ENCODE results near the gene CCDC92.

The CCDC92 gene

DNA sequence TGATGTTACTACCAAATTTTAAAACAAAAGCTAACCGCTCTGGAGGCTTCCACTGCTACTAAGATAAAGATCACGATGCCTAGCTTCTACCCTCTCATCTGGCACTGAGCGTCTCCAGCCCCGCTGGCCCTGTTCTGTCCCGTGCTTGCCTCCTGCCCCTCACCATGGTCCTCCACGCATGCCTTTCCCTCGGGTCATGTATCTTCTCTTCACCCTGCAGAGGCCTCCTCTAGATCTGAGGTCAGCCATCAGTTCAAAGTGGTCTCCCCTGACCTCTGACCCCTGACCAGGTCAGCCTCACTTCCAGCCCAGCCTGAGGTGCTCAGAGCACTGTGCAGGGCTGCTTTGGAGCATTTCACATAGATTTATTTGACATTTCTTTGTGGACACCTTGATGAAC is 28.7 kb upstream of the CCDC92 start:
- no peak for DNase-seq

DNA sequence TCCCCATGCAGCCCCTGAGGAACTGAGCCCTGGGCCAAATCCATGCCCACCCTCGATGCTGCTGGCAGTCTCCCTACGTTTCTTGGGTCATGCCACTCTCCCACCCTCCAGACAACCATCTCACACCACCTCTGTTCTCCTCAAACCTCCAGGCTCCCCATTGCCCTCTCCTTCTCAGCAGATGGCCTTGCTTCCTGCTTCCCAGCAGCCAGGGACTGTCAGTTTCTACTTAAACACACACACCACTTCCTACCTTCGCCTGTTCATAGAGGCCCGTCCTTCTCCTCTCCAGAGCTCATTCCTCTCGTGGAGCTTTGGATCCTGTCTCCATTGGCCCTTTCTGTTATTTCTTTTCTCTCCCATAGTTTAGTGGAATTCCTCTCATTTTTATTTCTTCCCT is 27.5 kb upstream of the CCDC92 start:
- no peak for DNase-seq

DNA sequence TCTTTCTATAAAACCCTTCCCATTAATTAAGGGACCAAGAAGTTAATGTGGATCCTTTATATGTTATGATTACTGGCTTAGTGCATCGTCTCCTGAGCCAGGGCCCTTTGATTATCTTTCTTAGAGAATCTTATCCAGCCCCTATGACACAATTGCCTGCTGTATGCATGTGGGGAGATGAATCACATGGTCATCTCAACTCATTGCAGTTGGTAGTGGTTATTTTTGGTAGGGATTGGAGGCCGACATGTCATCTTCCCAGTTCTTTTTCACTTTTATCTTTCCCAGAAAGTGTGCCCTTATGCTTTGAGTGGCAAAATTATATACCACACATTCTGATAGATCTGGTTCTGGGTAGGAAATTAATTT is 26.3 kb upstream of the CCDC92 start:
- DNase-seq = no peak

DNA sequence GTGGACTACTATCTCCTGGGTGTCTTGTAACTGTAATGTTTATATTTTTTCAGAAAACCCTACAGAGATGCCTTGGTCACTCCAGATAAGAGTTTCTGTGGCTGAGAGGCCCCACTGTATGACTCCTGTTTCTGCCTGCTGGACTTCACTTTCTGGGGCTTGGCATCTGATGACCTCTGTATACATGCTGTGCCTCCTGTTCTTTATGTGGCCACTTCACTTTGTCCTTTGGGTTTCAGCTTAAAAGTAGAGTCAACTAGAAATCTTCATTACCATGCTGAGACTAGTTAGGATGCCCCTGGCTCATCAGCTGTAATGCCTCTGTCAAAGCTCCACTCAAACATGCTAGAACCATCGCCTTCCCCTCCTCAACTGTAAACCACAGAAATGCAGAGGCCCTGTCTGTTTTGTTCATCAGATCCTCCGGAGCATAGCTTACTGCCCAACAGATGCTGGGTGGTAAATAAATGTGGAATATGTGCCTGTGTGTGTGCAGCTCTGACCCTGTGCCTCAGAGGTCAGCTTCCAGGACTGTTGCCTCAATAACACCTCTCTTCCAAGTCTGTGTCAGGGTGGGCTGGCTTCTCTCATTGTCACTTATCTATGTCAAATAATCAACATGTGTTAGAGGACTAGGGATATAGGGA is 25.8 kb upstream of the CCDC92 start:
- DNase-seq = no peak

DNA sequence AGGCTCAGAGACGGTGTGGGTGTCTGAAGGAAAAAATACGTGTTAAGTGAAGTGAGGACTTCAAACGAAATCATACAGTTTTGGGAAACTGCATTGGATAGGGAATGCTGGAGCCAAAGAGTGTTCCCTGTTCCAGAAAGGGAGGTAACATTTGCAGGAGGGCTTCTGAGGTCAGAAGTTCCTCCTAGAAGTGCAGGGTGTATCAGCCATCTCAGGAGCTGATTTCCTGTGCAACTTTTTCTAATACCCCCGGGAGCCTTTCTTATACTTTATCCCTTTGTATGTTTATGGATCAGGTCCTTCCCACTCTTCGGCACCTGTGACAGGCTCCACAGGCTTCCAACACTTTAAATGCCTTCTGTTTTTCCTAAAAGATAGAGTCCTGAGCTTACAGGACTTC is 25.3 kb upstream of the CCDC92 start:
- DNase-seq = no peak

DNA sequence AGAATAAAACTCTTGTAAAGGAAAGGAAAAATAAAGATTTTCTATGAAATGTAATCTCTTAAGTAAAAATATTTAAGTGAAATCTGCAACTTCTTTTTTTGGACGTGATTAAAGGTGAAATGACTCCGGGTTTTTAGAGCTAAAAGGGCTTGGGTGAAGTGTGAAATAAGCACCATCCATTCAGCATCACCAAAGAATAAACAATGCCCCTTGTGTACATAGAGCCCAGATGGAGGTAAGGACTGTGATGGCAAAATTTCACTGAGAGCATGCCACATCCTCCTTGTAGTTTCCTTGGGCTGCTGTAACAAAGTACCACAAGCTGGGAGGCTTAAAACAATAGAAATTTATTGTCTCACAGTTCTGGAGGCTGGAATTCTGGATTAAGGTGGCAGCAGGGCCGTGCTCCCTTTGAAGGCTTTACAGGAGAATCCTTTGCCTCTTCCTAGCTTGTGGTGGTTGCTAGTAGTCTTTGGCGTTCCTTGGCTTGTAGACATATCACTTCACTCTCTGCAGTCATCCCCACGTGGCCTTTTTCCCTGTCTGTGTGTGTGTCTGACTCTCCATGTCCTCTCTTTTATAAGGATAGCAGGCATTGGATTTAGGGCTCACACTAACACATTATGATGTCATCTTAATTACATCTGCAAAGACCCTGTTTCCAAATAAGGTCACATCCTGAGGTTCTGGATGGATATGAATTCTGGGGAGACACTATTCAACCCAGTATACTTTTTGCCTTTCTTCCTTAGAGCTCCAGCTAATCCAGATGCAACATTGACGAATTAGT is 24.6 kb upstream of the CCDC92 start:
- DNase-seq = no peak

DNA sequence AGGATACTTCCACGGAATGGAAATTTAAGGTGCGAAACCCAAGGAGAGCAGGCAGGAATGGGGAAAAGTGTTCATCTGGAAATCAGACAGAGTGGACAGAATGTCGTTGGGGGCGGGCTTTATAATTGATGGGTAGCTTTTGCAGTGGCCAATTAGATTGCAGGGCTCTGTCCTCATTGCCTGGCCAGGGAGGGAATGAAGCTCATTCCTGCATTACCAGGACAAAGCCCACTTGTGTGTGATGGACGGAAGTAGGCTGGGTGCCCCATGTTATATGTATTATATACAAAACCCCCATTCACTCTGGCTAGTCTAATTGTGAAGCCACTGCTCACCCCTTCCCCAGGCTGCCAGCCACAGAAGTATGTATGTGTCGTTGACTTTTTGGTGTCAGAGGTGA is 23.9 kb upstream of the CCDC92 start:
- no peak for DNase-seq

DNA sequence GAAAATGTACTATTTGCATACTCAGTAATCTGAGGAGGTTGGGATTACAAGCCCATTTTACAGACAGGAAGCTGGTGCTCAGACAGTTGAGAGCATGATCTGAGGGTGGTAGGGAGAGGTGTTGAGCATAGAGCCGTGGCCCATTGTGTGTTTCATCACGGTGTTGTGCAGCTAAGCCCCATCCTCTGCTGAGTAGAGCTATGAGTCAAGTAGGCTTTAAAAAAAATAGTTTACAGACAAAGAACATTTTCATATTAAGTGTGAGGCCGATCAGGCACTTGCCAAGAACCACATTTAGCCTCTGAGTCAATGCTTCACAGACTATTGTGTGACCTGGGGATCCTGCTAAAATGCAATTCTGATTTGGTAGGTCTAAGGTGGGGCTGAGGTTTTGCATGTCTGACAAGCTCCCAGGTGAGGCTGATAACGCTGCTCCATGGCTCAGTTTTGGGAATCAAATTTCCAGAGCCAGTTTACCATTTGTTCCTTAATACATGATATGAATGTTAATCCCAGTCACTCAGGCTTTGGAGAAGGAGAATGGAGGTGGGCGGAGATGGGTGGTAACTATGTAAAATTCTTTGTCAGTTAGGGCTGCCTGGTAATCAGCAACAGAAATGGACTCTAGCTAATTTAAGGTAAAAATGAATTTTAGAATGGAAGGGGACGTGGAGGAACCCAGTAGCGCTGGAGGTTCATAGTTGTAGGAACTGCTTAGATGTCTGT is 22.6 kb upstream of the CCDC92 start:
- peak; percentile 43 for DNase-seq

DNA sequence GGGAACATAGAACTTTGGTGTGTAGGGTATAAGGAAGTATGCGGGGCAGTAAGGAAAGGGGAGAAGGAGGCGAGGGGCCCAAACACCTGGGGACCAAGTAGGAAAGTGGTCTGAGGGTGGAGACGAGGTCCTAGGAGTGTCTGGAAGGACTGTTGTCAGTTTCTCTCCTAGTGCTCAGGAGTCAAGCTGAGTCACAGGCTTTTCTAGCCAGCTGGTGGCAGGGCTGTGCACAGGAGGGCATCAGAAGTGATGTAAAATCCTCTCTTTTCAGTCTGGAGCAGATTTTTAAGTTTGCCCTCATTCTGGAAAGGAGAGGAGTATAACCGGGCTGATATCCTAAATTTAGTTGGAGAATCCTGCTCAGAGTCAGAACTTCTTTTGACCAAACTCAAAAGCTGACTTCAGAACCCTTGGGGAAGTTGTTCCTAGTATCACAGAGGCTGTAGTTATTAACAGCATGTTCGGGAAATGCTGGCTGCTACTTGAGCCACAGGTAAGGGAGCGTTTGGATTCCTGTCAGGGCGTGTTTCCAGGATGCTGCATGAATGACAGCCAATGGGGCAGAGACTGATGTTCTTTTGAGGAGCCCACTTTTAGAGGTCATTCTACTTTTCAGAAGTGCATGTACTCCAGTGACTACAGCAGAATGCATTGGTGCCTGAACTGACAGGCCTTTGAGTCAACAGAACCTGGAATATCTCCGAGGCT is 19.6 kb upstream of the CCDC92 start:
- no peak for DNase-seq

DNA sequence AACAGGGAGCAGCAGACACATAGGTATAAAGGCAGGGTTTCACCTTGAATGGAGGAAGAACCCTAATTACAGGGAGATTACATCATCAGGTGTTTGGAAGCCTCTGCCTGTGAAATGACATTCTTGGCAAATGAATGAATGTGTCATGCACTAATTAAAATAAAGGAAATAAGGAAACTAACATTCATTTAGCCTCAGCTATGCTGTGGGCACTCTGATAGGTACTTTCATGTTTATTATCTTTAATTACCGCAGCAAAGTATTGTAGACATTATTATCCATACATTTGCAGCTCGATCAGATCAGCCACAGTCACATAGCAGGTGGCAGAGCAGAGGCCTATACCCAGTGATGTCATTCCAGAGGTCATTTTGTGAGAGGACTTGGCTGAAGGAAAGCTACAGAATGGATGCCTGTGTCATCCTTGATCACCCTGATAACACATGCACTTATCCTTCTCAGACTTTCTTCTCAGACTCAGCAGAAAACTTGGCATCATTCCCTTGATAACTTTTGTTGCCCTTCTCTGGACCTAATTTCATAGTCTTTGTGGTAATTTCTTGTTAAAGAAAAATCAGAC is 18.8 kb upstream of the CCDC92 start:
- no peak for DNase-seq

DNA sequence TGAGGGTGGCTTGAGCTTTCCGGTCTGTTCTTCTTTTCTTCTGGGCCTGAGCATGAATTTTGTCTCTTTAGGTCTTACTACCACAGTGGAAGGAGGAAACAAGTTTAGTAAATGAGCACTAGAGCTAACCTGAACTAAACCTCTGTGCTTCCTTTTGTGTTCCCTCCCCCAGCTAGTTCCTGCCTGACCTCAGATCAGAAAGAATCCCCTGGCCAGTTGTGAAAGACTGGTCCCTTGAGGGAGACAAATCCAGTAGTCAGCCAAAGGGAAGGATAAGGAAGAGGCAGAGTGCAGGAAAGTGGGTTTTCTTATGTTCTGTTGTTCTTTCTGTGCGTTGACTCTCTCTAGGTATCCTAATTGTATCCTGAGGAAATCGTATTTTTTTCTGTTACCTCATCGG is 17.9 kb upstream of the CCDC92 start:
- DNase-seq = no peak

DNA sequence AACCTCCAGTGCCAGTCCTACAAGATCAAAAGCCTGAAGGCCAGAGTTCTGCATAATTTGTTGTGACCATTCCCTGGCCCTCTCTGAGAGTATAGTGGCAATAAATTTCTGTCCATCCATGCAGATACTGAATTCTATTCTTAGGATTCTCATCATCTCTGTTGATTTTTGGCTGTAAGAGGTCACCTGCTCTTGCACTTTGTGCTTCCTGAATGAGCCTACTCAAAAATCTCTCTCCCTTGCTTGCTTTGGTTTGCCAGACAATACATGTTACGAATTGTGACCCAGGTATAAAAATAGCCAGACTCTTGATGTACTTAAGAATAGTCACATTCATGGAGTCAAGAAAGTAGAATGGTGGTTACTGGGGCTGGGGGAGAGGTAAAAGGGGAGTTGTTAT is 17.1 kb upstream of the CCDC92 start:
- DNase-seq = no peak

DNA sequence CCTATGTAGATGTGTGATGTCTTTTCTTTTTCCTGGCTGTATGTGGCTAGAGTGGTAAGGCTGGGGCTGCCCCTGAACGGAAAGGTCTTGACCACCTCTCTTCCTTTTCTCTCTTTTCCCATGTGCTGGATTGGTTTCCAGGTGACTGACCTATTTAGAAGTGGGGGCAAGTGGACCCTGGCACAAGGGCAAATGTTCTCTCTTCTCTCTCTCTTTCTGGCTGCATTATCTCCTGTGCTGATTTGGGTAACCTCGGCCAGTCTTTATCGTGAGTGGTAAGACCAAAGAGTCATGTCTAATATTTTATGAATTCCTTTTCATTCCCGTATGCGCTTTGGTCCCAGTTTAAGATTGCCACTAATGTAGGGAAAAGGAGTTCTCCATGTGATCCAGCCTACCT is 16.5 kb upstream of the CCDC92 start:
- no peak for DNase-seq

DNA sequence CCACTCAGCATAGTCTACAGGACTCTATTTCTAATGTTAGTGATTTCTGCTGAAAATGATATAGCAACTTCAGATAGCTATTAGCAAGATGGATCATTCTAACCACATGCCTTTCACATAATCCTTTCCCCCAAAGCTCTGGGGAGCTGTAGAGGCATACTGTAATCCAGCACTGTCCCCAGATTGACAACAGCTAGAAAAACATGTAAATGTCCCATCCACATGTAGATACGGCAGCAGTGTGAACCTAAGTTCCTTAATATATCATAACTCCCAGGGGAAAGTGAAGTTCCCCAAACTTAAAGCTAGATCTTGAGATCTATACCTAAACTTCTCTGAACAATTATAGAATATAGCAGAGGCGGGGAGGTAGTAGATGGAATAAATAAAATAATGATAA is 14.4 kb upstream of the CCDC92 start:
- DNase-seq = no peak

DNA sequence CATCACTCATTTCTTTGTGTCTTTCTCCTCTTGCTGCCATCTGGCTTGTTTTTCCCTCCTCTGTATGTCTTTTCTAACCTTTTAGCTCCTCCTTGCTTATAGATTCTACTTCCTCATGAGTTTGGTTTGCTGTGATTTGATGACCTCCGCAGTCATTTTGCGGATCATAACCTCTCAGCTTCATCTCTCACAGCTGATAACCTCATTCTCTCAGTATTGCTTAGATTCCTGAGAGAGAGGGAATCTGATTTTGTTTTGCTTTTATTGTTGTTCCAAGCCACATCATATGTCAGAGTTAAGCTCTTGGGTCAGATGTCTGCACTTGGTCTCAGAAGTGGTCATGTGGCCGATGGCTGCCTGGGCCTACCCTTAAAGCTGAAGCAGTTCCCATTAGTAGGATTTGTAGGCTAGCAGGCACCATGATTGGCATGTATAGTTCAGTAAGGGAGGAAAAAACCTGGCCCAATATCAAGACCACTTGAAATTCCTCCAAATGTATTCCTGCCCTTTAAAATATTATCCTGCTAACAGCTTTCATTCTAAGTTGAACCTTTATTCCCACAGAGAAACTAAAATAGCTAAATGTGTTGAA is 13.8 kb upstream of the CCDC92 start:
- no peak for DNase-seq

DNA sequence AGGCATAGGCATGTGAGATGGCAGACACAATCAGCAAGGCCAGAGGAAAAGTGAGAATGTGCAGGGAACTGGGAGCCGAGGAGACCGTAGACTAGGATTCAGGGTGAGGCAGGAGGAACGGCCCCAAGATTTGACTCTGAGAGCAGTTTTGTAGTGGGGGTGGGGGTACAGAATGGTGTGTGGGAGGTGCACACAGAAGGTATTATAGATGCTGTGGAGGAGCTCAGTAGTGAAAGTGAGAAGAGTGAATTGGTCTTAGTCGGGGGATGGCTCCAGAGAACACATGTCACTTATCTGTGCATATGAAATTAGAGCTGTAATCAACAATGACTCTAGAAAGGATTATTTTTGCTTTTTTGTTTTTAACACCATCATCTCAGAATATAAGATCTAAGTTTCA is 12.3 kb upstream of the CCDC92 start:
- DNase-seq = no peak

DNA sequence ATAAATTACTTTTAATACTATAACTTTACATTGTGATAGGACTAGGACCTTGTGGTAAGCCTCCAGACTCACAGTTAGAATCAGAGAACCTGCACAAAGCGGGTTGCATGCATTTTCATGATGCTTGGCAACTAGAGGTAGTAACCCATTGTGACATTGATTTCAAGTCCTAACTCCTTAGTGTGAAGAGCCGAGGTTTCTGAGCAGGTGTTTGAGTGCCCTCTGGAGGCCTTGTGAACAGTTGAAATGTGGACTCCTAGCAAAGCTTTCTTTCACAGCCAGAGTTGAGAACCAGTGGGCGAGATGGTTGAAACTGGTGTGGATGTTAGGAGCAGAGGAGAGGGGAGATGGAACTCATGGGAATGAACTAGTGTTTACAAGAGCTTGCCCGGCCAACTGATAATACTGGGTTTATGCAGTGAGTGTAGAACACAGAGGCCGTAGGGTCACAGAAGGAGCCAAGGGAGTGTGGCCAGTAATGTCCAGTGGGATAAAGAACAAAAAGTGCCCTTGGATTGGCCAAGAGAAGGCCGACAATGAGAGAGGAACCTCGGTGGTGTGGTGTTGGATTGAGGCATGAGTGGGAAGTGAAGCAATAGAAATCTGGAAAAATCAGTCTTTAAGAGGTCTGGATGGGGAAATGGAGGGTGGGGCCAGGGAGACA is 11.3 kb upstream of the CCDC92 start:
- DNase-seq = peak; percentile 55

DNA sequence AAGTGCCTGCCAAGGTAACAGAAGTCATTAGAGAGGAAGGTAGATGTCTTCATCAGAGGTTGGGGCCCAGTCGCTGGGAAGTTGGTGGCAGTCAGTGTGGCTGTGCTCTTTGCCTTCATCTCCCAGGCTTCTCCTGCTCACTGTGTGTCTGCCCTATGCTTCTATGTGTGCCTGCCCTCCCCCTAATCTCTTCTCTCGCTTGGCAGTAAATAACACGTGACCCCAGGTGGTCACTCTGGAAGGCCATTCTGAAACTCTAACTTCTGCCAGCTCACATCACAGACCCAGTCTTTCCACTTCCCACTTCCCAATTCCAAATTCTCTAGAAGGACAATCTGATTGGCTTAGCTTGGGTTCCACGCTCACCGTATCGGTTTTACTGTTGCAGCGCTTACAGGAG is 9.6 kb upstream of the CCDC92 start:
- no peak for DNase-seq

DNA sequence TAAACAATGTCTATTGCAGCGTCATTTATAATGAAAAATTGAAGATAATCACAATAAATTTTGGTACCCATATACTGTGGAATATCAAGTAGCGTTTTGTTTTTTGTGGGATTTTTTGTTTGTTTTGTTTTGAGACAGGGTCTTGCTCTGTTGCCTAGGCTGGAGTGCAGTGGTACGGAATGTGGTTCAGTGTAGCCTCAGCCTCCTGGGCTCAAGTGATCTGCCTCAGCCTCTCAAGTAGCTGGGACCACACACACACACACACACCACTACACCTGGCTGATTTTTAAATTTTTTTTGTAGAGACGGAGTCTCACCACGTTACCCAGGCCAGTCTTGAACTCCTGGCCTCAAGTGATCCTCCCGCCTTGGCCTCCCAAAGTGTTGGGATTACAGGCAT is 6.9 kb upstream of the CCDC92 start:
- no peak for DNase-seq

DNA sequence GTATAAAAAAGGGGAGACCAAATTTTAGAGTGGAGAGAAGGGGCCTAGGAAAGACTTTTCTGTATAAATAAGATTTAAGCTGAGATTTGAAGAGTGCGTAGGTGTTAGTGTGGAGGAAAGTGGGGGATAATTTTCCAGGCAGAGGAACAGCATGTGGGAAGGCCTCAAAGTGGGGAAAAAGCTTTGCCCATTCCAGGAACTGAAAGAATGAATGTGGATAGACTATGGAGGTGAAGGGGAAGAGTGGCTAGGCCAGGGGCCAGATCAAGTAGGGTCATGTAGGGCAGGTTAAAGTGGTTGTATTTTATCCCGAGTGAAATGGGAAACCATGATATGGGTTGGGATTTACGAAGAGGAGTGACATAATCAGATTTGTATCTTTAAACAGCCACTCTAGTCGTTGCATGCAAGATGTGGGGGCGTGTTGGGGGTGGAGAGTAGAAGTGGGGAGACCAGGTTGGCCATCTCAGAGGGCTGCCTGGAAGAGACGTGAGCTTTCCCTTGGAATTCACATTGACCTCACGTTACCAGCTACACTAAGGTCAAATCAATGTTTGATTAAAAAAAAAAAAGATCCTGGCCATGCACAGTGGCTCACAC is 3.7 kb upstream of the CCDC92 start:
- no peak for DNase-seq

DNA sequence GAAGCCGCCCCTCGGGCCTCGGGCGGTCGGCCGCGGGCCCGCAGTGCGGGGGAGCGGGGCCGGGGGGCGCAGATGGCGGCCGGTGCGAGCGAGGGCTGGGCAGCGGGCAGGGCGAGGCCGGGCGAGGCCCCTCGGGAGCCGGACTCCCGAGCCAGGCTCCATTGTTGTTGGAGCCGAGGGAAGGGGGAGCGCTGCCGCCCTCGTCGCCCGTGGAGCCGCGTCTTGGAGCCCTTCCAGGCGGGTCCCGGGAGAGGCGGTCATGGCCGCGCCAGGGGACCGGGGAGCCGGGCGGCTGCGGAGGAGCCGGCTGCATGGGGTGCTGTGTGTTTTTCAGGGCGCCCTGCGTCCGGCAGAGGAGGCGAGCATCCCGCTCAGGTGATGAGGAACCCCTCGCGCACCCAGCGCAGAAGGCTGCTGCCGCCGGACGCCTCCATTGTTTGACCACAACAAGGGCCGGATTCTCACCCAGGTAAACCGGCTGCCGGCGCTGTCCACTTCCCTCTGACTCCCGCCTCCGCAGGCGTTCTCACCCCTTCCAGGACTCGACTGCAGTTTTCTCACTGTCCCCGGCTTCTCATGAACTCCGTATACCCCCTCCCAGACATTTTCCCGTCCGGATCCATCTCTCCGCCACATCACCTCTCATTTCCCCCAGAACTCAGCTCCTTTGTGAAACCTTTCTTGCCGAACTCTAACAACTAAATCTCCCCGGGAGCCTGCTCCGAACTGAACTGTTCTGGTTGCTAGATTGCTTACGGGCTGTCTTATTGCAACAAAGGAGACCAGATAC is 1.1 kb upstream of the CCDC92 start:
- DNase-seq = peak; percentile 28
